WI38 (cell line): ENCODE results near the gene EXOSC9.

ENCODE experiments used
- H3K4me3 ChIP-seq: 2 replicates; pipeline ENCODE4 v1.5.1; 2011; ENCODE audit warnings: low read depth, mild to moderate bottlenecking, control low read depth, low read length
- CTCF ChIP-seq: IDR thresholded peaks from 2 replicates; pipeline ENCODE4 v1.5.1; 2012; ENCODE audit warnings: low read depth, mild to moderate bottlenecking, control low read depth, low read length

Gene EXOSC9

DNA sequence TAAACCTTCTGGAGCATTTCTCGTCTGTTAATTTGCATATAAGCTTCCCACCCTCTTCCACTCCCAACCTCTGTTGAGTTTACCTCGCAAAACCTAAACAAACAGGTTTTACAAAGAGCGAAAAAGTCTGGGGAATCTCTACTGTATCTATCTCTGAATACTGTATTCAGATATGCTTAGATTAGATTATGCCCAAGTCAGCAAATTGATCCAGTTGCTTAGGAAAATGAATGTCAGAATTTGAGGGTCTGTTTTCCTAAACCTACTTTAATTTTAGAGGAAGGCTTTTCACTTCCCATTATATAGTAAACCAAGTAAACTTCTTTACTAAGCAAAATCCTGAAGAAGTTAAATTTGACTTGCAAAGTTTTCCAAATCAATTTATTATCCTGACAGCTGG lies 15.9 kb downstream of the EXOSC9 start:
- no peak overlapping the region for H3K4me3 ChIP-seq
- no peak for TF ChIP-seq CTCF

GRCh38 chr4:121817701-121818100 lies 16.6 kb downstream of the EXOSC9 start:
- no peak overlapping the region for H3K4me3 ChIP-seq
- TF ChIP-seq CTCF, result no peak

GRCh38 chr4:121818215-121818614 lies 17.1 kb downstream of the EXOSC9 start:
- no peak for TF ChIP-seq CTCF

DNA sequence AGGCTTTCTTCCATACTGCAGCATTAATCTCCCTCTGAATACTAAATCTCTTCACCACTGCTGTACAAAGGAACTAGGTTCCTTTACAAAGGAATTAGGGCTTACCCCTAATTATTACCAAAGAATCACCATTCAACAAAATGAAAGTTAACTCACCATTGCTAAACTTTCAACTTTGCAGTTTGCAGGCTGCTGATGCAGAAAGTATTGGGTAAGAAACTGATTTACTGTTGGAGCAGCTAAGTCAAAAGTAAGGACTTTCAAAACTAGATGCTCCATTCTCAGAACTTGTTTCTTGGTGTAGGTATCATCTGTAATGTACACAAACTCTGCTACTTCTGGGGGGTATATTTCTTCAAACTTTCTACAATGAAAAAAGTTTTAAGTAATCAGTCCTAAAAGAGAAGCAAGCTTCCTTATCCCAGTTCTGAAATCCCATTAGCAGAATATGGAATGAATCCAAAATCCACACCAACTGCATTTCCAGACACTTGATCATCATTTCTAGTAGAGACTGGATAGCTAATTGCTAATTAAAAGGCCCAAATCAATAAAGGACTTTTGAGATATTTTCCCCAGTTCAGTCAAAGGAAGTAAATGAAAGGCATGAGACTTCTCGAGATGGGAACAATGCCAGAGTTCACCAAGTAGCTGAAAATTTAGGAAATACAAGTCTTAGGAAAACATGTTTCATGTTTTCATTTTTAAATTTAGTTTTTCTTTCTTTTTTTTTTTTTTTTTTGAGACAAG lies 18.3 kb downstream of the EXOSC9 start:
- no peak for TF ChIP-seq CTCF
- no peak overlapping the region for H3K4me3 ChIP-seq

More at GRCh38 chr4:121818215-121818614, 17.1 kb downstream of the EXOSC9 start:
- no peak overlapping the region for H3K4me3 ChIP-seq

- peak overlapping the region; percentile 69 for H3K4me3 ChIP-seq
- no peak for TF ChIP-seq CTCF
Observed at GRCh38 chr4:121822047-121822446, 20.9 kb downstream of the EXOSC9 start.

- peak overlapping the region; percentile 69 for H3K4me3 ChIP-seq
- no peak for TF ChIP-seq CTCF
Observed at GRCh38 chr4:121822796-121823504, 21.8 kb downstream of the EXOSC9 start.

DNA sequence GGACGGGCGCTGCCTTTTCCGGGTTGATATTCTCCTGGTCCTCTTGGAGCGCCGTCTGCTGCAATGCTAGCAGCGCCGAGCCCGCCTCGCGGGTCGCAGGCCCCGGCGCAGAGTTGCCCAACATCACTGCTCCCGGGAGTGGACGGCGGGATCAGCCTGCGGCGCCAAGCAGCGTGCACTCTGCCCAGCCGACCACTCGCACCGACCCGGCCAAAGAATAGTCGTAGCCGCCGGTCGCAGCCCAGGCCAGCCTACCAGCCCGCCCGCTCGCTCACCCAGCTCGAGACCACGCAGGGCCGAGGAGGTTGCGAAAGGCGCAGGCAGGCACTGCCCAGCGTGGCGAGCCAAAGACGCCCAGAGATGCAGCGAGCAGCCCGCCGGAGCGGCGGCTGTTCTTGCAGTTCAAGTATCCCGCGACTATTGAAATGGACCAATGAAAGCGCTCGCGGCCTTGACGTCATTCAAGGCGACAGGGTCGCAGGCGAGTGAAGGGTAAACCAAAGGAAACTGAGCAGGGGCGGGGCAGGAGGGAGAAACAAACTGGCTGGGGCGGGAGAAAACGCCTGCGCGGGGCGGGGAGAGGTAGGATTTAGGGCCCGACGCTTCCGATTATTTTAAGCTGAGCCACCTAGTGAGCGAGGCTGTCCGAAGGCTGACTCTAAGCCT lies 22.5 kb downstream of the EXOSC9 start, which contains the start of gene CCNA2:
Gene CCNA2, minus strand, starts transcription at position 379 of the 666 bp plus-strand sequence. Its CDS starts 255 bp downstream, at position 124.
- TF ChIP-seq CTCF, result no peak

More for the DNA sequence above, 22.5 kb downstream of the EXOSC9 start, which contains the start of gene CCNA2:
- peak within 1 kb of the TSS; percentile 69 for H3K4me3 ChIP-seq
